H1 (cell line): Measurements from ENCODE around the gene FAM120A. TPM values are rescaled to one million over a fixed set of nuclear protein-coding genes. Genes with fewer than 3 reads are reported as not detected.

Source experiments
- CTCF ChIA-PET: fragments of 300-600 bp; sonication (Branson Sonifier 250); formaldehyde crosslinking; loops from one replicate; lab custom pipeline; 2021; ENCODE audit not compliant: partially characterized antibody; lab: Charles Lee
- POLR2A ChIA-PET: fragments of 300-600 bp; sonication (Branson Sonifier 250); formaldehyde crosslinking; loops from one replicate; lab custom pipeline; 2021; ENCODE audit warnings: inconsistent platforms; ENCODE audit not compliant: partially characterized antibody; lab: Charles Lee
- DNase-seq, 2 experiments: peaks; one replicate each; pipeline versions ENCODE4 v3.0.0 to v3.0.0-alpha.2; 2010 to 2022; ENCODE audit warnings: low spot score in 2 of 2, low read depth in 1 of 2, mixed read lengths in 1 of 2
- FAIRE-seq: peaks from 2 replicates; lab custom pipeline; 2011; peaks lifted over from hg19 to GRCh38; lab: Jason Lieb, UNC
- H2AFZ ChIP-seq: 2 replicates; pipeline ENCODE4 v1.8.1; 2012; ENCODE audit warnings: low read length, inconsistent platforms
- H2AK5ac ChIP-seq: 2 replicates; pipeline ENCODE4 v1.6.1; 2013; ENCODE audit warnings: low read depth, low read length
- H2BK120ac ChIP-seq: replicated peaks from 2 replicates; pipeline ENCODE3; 2013; ENCODE audit warnings: low read depth, low read length, inconsistent platforms
- H2BK12ac ChIP-seq: 2 replicates; pipeline ENCODE4 v1.6.1; 2013; ENCODE audit warnings: low read depth, low read length
- H2BK15ac ChIP-seq: 2 replicates; pipeline ENCODE4 v1.6.1; 2013; ENCODE audit warnings: low read length
- H2BK20ac ChIP-seq: 2 replicates; pipeline ENCODE4 v1.6.1; 2013; ENCODE audit warnings: low read length
- H2BK5ac ChIP-seq: 2 replicates; pipeline ENCODE4 v1.6.1; 2013; ENCODE audit warnings: low read depth, low read length
- H3K14ac ChIP-seq: 2 replicates; pipeline ENCODE4 v1.6.1; 2013; ENCODE audit warnings: inconsistent platforms; ENCODE audit not compliant: insufficient read length
- H3K18ac ChIP-seq: 2 replicates; pipeline ENCODE4 v1.6.1; 2013; ENCODE audit warnings: low read length; ENCODE audit errors: extremely low read depth
- H3K23ac ChIP-seq: 2 replicates; pipeline ENCODE4 v1.6.1; 2013; ENCODE audit warnings: inconsistent platforms; ENCODE audit not compliant: insufficient read length
- H3K23me2 ChIP-seq: 2 replicates; pipeline ENCODE4 v1.6.1; 2013; ENCODE audit warnings: low read depth, low read length
- H3K27ac ChIP-seq: 2 replicates; pipeline ENCODE4 v1.6.1; 2011; ENCODE audit warnings: low read depth, low read length, inconsistent platforms
- H3K27me3 ChIP-seq, 4 experiments: replicated peaks in 1 of 4; 1 replicate in 1 of 4; 2 replicates in 3 of 4; pipeline versions ENCODE4 v1.6.1 to v1.8.1; 2011 to 2013; ENCODE audit warnings: low read length in 3 of 4, mild to moderate bottlenecking in 3 of 4, inconsistent platforms in 2 of 4, mixed read lengths in 2 of 4, moderate library complexity in 1 of 4; ENCODE audit not compliant: control insufficient read depth in 3 of 4, insufficient read depth in 3 of 4; ENCODE audit errors: extremely low read depth in 1 of 4
- H3K36me3 ChIP-seq, 4 experiments: 2 replicates each; pipeline versions ENCODE4 v1.6.1 to v1.8.1; 2011 to 2013; ENCODE audit warnings: mild to moderate bottlenecking in 4 of 4, low read length in 3 of 4, moderate library complexity in 2 of 4, control low read depth in 1 of 4, inconsistent platforms in 1 of 4; ENCODE audit not compliant: insufficient read depth in 4 of 4, control insufficient read depth in 2 of 4
- H3K4ac ChIP-seq: replicated peaks from 2 replicates; pipeline ENCODE3; 2013; ENCODE audit warnings: low read length, low read depth, mixed read lengths, inconsistent platforms; ENCODE audit not compliant: insufficient read length
- H3K4me1 ChIP-seq, 4 experiments: replicated peaks in 1 of 4; 1 replicate in 1 of 4; 2 replicates in 3 of 4; pipeline versions ENCODE4 v1.6.1 to v1.8.1; 2011 to 2013; ENCODE audit warnings: low read length in 3 of 4, inconsistent platforms in 2 of 4, mixed read lengths in 1 of 4; ENCODE audit not compliant: insufficient read depth in 4 of 4, control insufficient read depth in 3 of 4
- H3K4me2 ChIP-seq, 2 experiments: 2 replicates each; pipeline versions ENCODE4 v1.6.1 to v1.8.1; 2011 to 2013; ENCODE audit warnings: low read depth in 2 of 2, low read length in 2 of 2, control low read depth in 1 of 2, inconsistent platforms in 1 of 2, mild to moderate bottlenecking in 1 of 2; ENCODE audit not compliant: insufficient read depth in 1 of 2
- H3K4me3 ChIP-seq, 4 experiments: fragments of 200-600, 300-600 bp in 1 of 4; sonication (generic), shearing (Covaris generic), sonication (Bioruptor Twin) in 1 of 4; 2 replicates each; pipeline versions ENCODE4 v1.5.1 to v1.8.1; 2011 to 2016; ENCODE audit warnings: low read length in 4 of 4, low read depth in 3 of 4, control low read depth in 2 of 4, inconsistent platforms in 2 of 4, mild to moderate bottlenecking in 2 of 4, mixed read lengths in 1 of 4, moderate library complexity in 1 of 4; ENCODE audit not compliant: insufficient read depth in 2 of 4; ENCODE audit errors: extremely low read depth in 1 of 4
- H3K56ac ChIP-seq: replicated peaks from 2 replicates; pipeline ENCODE3; 2013; ENCODE audit warnings: low read depth, mild to moderate bottlenecking, mixed read lengths, low read length, inconsistent platforms; ENCODE audit not compliant: insufficient read length
- H3K79me1 ChIP-seq: 2 replicates; pipeline ENCODE4 v1.6.1; 2013; ENCODE audit warnings: low read depth, low read length, control low read depth
- H3K79me2 ChIP-seq, 2 experiments: 2 replicates each; pipeline versions ENCODE4 v1.6.1 to v1.8.1; 2012 to 2013; ENCODE audit warnings: low read length in 2 of 2, mild to moderate bottlenecking in 2 of 2, inconsistent platforms in 1 of 2; ENCODE audit not compliant: insufficient read depth in 2 of 2, control insufficient read depth in 1 of 2
- H3K9ac ChIP-seq, 4 experiments: replicated peaks in 1 of 4; 1 replicate in 1 of 4; 2 replicates in 3 of 4; pipeline versions ENCODE4 v1.6.1 to v1.8.1; 2011 to 2013; ENCODE audit warnings: low read depth in 3 of 4, low read length in 3 of 4, control low read depth in 2 of 4, mild to moderate bottlenecking in 2 of 4, moderate library complexity in 2 of 4, inconsistent platforms in 1 of 4; ENCODE audit errors: extremely low read depth in 1 of 4
- H3K9me3 ChIP-seq, 2 experiments: 2 replicates each; pipeline versions ENCODE4 v1.6.1 to v1.8.1; 2012 to 2013; ENCODE audit warnings: mild to moderate bottlenecking in 2 of 2, moderate library complexity in 2 of 2, control low read depth in 1 of 2, inconsistent platforms in 1 of 2, low read depth in 1 of 2, low read length in 1 of 2, mixed read lengths in 1 of 2; ENCODE audit not compliant: insufficient read depth in 2 of 2
- H4K20me1 ChIP-seq, 2 experiments: replicated peaks in 1 of 2; 2 replicates each; pipeline versions ENCODE3 to v1.8.1; 2011 to 2013; ENCODE audit warnings: inconsistent platforms in 2 of 2, low read length in 2 of 2, mild to moderate bottlenecking in 1 of 2; ENCODE audit not compliant: insufficient read depth in 2 of 2, control insufficient read depth in 1 of 2
- H4K5ac ChIP-seq: 2 replicates; pipeline ENCODE4 v1.6.1; 2013; ENCODE audit warnings: low read length, low read depth, mixed read lengths, inconsistent platforms; ENCODE audit not compliant: insufficient read length
- H4K8ac ChIP-seq: 2 replicates; pipeline ENCODE4 v1.8.0; 2013; ENCODE audit warnings: mild to moderate bottlenecking, moderate library complexity, low read length, inconsistent platforms; ENCODE audit not compliant: insufficient read depth; ENCODE audit errors: extremely low read depth
- H4K91ac ChIP-seq: replicated peaks from 2 replicates; pipeline ENCODE3; 2013; ENCODE audit warnings: low read length, mixed read lengths, inconsistent platforms; ENCODE audit not compliant: insufficient read length
- ATF2 ChIP-seq: IDR thresholded peaks from 2 replicates; pipeline ENCODE4 v1.6.1; 2012; ENCODE audit warnings: low read length, inconsistent platforms
- BRCA1 ChIP-seq: IDR thresholded peaks from 2 replicates; pipeline ENCODE4 v1.6.1; 2012; ENCODE audit warnings: low read depth, low read length, improper control_type of control experiment
- GABPA ChIP-seq: IDR thresholded peaks from 2 replicates; pipeline ENCODE4 v1.6.1; 2011; ENCODE audit warnings: mild to moderate bottlenecking, low read length, moderate library complexity, borderline replicate concordance; ENCODE audit not compliant: insufficient read depth
- GTF2F1 ChIP-seq: IDR thresholded peaks from 2 replicates; pipeline ENCODE4 v1.6.1; 2012; ENCODE audit warnings: low read depth, low read length, improper control_type of control experiment, borderline replicate concordance
- JUND ChIP-seq: IDR thresholded peaks from 2 replicates; pipeline ENCODE4 v1.6.1; 2011; ENCODE audit warnings: mild to moderate bottlenecking, improper control_type of control experiment, low read length
- POLR2AphosphoS5 ChIP-seq: IDR thresholded peaks from 2 replicates; pipeline ENCODE4 v1.6.1; 2011; ENCODE audit warnings: low read depth, low read length
- SIN3A ChIP-seq, 2 experiments: IDR thresholded peaks in 1 of 2; conservative IDR thresholded peaks in 1 of 2; 2 replicates each; pipeline ENCODE4 v1.6.1; 2011 to 2012; ENCODE audit warnings: low read length in 2 of 2, improper control_type of control experiment in 1 of 2, low read depth in 1 of 2, mild to moderate bottlenecking in 1 of 2
- SIX5 ChIP-seq: IDR thresholded peaks from 2 replicates; pipeline ENCODE4 v1.6.1; 2011; ENCODE audit warnings: mild to moderate bottlenecking, low read depth, low read length
- SP2 ChIP-seq: IDR thresholded peaks from 2 replicates; pipeline ENCODE4 v1.6.1; 2012; ENCODE audit warnings: mild to moderate bottlenecking, low read length, inconsistent platforms
- TCF12 ChIP-seq: IDR thresholded peaks from 2 replicates; pipeline ENCODE4 v1.6.1; 2011; ENCODE audit warnings: low read depth, mild to moderate bottlenecking, low read length
- WGBS, 2 experiments: shearing (Covaris generic) in 1 of 2; methylation state at CpG; one replicate each; pipeline versions ENCODE4 v1.1.6 to v1.1.7; 2013 to 2015; ENCODE audit warnings: low lambda C conversion rate in 2 of 2, mixed read lengths in 2 of 2, inconsistent platforms in 1 of 2, low coverage in 1 of 2, missing lambda C conversion rate in 1 of 2; ENCODE audit not compliant: insufficient replicate concordance in 2 of 2, insufficient coverage in 1 of 2, insufficient read length in 1 of 2; ENCODE audit errors: extremely low coverage in 1 of 2, missing lambda C conversion rate in 1 of 2; 5-methylcytosine and 5-hydroxymethylcytosine counted together
- polyA plus RNA-seq, 7 experiments: library from polyadenylated mRNA; depleted of rRNA in 3 of 7; stranded (reverse) in 5 of 7; unstranded in 2 of 7; fragments of >200 nt in 5 of 7; fragments of 200-250 nt in 2 of 7; gene quantifications; 1 replicate in 5 of 7; 2 replicates in 1 of 7; 4 replicates in 1 of 7; pipeline versions ENCODE4 v1.2.1 to v1.2.3, GENCODE V29; 2011 to 2013; ENCODE audit warnings: missing spikeins in 2 of 7, mixed read lengths in 2 of 7
- total RNA-seq: library from RNA; stranded (reverse); fragmentation: NEBNext Ultra II Directional; extraction: Animal tissue kit (Norgen Biotek cat#: 25700); gene quantifications from 2 replicates; pipeline ENCODE4 v1.2.1, GENCODE V29; 2021

The FAM120A gene
- total and polyA plus RNA-seq, 2 of the 8 experiments (the other 6 are each of a cell fraction or from before 2014, with no cell fraction given) = 24.9 to 54.7 TPM

DNA sequence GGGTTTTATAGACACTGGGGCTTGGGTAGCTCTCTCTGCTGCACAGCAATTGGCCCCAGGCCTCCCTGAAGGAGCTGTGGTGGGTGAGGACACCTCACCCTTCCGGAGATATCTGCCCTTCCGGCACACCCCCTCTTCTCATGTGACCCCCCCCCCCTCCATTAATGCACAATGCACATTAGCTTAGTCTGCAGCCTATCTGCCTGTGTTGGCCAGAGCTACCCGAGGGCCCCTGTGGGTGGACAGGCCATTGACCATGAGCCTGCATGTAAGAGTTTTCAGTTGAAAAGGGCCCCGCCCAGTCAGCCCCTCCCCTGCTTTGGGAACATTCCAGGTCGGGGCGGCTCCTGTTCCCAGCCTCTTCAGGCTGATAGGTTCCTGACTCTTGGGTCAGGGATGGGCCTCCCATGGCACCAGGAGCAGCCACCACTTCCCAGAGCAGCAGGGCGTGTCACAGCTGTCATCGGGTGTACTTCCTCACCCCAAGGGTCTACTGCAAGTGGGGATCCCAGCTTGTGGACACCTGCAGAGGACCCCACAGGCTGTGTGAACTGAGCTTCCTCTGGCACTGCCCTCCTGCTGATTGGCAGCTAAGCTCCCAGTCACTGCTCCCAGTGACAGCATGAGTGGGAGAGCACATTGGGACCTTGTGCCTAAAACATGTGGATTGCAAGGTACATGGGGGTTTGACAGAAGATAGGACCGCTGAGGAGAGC is 142.7 kb downstream of the FAM120A start:
- Histone ChIP-seq H2AFZ (no peak overlapping the region), H4K8ac (no peak overlapping the region), H4K91ac (peak overlapping the region; percentile 66), H3K4me1 (peaks cover 0 to 16% (median 9%) of the 10 kb centered on the region in 4 experiments; a peak in 6 of 7 replicates), H3K27ac (no peak overlapping the region), H3K23me2 (no peaks in the 10 kb centered on the region), H3K23ac (no peak overlapping the region), H2BK5ac (peak overlapping the region; percentile 28; the same call in 1 of the 2 replicates), H4K20me1 (peaks cover 1 to 8% of the 10 kb centered on the region in 2 experiments), H3K79me1 (peaks cover 5% of the 10 kb centered on the region; the same call in 1 of the 2 replicates), H3K4me2 (no peak overlapping the region), H3K14ac (no peak overlapping the region), H3K79me2 (peaks cover 0 to 12% of the 10 kb centered on the region in 2 experiments; a peak in 2 of 4 replicates), H2BK12ac (no peak overlapping the region; the same call in 1 of the 2 replicates), H2BK120ac (no peak overlapping the region), H2AK5ac (peak overlapping the region; percentile 76; the same call in 1 of the 2 replicates), H2BK15ac (no peak overlapping the region), H4K5ac (no peak overlapping the region), H3K4ac (no peak overlapping the region), H3K56ac (no peak overlapping the region), H3K9me3 (no peaks in the 10 kb centered on the region), H3K4me3 (no peak overlapping the region), H3K36me3 (no peaks in the 10 kb centered on the region), H2BK20ac (no peak overlapping the region), H3K18ac (no peak overlapping the region), H3K9ac (no peak overlapping the region), H3K27me3 (no peaks in the 10 kb centered on the region)
- WGBS, 2 experiments = 81% methylated on average over 9 of the region's 9 CpGs; no CpG with 5 or more reads in 1 of the 2 experiments
- CTCF ChIA-PET = interaction anchor here (0.6 to 2.5 kb wide), 7 partner anchors 19 to 591 kb away, joined by 3 to 9 read pairs (median 3); no protein-coding TSS in a partner anchor
- FAIRE-seq = no peak
- POLR2A ChIA-PET = interaction anchor here (0.6 to 1.4 kb wide), 2 partner anchors 16 to 20 kb away, joined by 4 to 6 read pairs; no protein-coding TSS in a partner anchor
- DNase-seq = peak in 1 of 2 experiments; percentile 46
- TF ChIP-seq POLR2AphosphoS5 = no peak
- TF ChIP-seq SIX5 = no peak
- TF ChIP-seq SIN3A (conservative IDR thresholded peaks at IDR 0.05 in 1 of 2, IDR thresholded peaks at IDR 0.05 in 1 of 2; ENCODE audit: low read depth in 1 of 2, low read length in 2 of 2) = no peak
- TF ChIP-seq GABPA = no peak
- no peak for TF ChIP-seq BRCA1
- no peak for TF ChIP-seq ATF2
- no peak for TF ChIP-seq TCF12
- no peak for TF ChIP-seq GTF2F1
- no peak for TF ChIP-seq SP2
- no peak for TF ChIP-seq JUND
